ENCODE measurements around the gene AHDC1. TPM values are rescaled to one million over a fixed set of nuclear protein-coding genes. Genes with fewer than 3 reads are reported as not detected.

The AHDC1 gene
- total and polyA plus RNA-seq, 9 of the 15 experiments (the other 6 are each of a cell fraction or from before 2014, with no cell fraction given) = 0.21 to 36.4 (median 4.7) TPM

GRCh38 chr1:27616441-27616840, 12.5 kb upstream of the AHDC1 start (continued):
- TF ChIP-seq, protein P1, sequence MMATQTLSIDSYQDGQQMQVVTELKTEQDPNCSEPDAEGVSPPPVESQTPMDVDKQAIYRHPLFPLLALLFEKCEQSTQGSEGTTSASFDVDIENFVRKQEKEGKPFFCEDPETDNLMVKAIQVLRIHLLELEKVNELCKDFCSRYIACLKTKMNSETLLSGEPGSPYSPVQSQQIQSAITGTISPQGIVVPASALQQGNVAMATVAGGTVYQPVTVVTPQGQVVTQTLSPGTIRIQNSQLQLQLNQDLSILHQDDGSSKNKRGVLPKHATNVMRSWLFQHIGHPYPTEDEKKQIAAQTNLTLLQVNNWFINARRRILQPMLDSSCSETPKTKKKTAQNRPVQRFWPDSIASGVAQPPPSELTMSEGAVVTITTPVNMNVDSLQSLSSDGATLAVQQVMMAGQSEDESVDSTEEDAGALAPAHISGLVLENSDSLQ (IDR thresholded peaks at IDR 0.05) = no peak
- TF ChIP-seq ZFP36 (IDR thresholded peaks at IDR 0.05; ENCODE audit: low read depth, low read length, partially characterized antibody) (no peak), SOX6 (IDR thresholded peaks at IDR 0.05) (no peak), REST (IDR thresholded peaks at IDR 0.05; ENCODE audit: borderline replicate concordance) (peak; percentile 4; the same call in 1 of the 2 replicates), REST (CRISPR knock-in tag; IDR thresholded peaks at IDR 0.05; ENCODE audit: low read depth) (no peak), PRDM10 (IDR thresholded peaks at IDR 0.05; ENCODE audit: partially characterized antibody) (no peak), DIDO1 (tag; IDR thresholded peaks at IDR 0.05; ENCODE audit: low read depth) (no peak)
- TF ChIP-seq, protein P2, sequence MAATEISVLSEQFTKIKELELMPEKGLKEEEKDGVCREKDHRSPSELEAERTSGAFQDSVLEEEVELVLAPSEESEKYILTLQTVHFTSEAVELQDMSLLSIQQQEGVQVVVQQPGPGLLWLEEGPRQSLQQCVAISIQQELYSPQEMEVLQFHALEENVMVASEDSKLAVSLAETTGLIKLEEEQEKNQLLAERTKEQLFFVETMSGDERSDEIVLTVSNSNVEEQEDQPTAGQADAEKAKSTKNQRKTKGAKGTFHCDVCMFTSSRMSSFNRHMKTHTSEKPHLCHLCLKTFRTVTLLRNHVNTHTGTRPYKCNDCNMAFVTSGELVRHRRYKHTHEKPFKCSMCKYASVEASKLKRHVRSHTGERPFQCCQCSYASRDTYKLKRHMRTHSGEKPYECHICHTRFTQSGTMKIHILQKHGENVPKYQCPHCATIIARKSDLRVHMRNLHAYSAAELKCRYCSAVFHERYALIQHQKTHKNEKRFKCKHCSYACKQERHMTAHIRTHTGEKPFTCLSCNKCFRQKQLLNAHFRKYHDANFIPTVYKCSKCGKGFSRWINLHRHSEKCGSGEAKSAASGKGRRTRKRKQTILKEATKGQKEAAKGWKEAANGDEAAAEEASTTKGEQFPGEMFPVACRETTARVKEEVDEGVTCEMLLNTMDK (IDR thresholded peaks at IDR 0.05; ENCODE audit: borderline replicate concordance, insufficient read depth, low read depth, low read length, poor library complexity, severe bottlenecking) = no peak
- TF ChIP-seq, protein P3, sequence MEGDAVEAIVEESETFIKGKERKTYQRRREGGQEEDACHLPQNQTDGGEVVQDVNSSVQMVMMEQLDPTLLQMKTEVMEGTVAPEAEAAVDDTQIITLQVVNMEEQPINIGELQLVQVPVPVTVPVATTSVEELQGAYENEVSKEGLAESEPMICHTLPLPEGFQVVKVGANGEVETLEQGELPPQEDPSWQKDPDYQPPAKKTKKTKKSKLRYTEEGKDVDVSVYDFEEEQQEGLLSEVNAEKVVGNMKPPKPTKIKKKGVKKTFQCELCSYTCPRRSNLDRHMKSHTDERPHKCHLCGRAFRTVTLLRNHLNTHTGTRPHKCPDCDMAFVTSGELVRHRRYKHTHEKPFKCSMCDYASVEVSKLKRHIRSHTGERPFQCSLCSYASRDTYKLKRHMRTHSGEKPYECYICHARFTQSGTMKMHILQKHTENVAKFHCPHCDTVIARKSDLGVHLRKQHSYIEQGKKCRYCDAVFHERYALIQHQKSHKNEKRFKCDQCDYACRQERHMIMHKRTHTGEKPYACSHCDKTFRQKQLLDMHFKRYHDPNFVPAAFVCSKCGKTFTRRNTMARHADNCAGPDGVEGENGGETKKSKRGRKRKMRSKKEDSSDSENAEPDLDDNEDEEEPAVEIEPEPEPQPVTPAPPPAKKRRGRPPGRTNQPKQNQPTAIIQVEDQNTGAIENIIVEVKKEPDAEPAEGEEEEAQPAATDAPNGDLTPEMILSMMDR (IDR thresholded peaks at IDR 0.05 in 2 of 3, conservative IDR thresholded peaks at IDR 0.05 in 1 of 3; ENCODE audit: insufficient read depth in 2 of 3, low read depth in 1 of 3, low read length in 3 of 3) = peak; percentile 46 to 64 (median 54)

Data from K562 (cell line).